HG03354 (cell line): ENCODE data around the gene PLEKHG2.

Experiments used
- ATAC-seq: cut with Tn5 transposase; IDR thresholded peaks from one replicate; pipeline ENCODE4 v1.9.1; 2021; ENCODE audit warnings: mild to moderate bottlenecking; ENCODE audit not compliant: unreplicated experiment, poor library complexity, severe bottlenecking

The PLEKHG2 gene

GRCh38 chr19:39415111-39416046 lies 2.9 kb downstream of the PLEKHG2 start:
- no peak for ATAC-seq

- ATAC-seq = no peak
Observed at GRCh38 chr19:39416152-39417120, 4.0 kb downstream of the PLEKHG2 start.

GRCh38 chr19:39417463-39418181 lies 5.2 kb downstream of the PLEKHG2 start:
- ATAC-seq = no peak

- no peak for ATAC-seq
Observed at GRCh38 chr19:39419003-39419402, 6.5 kb downstream of the PLEKHG2 start.

- ATAC-seq = no peak
Observed at GRCh38 chr19:39420769-39421168, 8.3 kb downstream of the PLEKHG2 start.

- no peak for ATAC-seq
Observed at GRCh38 chr19:39422020-39422419, 9.6 kb downstream of the PLEKHG2 start.

GRCh38 chr19:39423258-39424086 lies 11.0 kb downstream of the PLEKHG2 start:
- ATAC-seq = no peak

- no peak for ATAC-seq
Observed at GRCh38 chr19:39424934-39425333, 12.5 kb downstream of the PLEKHG2 start.

- ATAC-seq = no peak
Observed at GRCh38 chr19:39425744-39426143, 13.3 kb downstream of the PLEKHG2 start.

- no peak for ATAC-seq
Observed at GRCh38 chr19:39426170-39426569, 13.7 kb downstream of the PLEKHG2 start.

GRCh38 chr19:39427707-39428106 lies 15.2 kb downstream of the PLEKHG2 start:
- no peak for ATAC-seq

GRCh38 chr19:39428283-39429112 lies 16.0 kb downstream of the PLEKHG2 start:
- no peak for ATAC-seq

- no peak for ATAC-seq
Observed at GRCh38 chr19:39430675-39431593, 18.5 kb downstream of the PLEKHG2 start.

GRCh38 chr19:39432677-39433025 lies 20.2 kb downstream of the PLEKHG2 start:
- no peak for ATAC-seq

GRCh38 chr19:39433480-39434079 lies 21.1 kb downstream of the PLEKHG2 start:
- ATAC-seq = no peak

GRCh38 chr19:39434123-39435076 lies 21.9 kb downstream of the PLEKHG2 start:
- ATAC-seq = no peak
